ENCODE data around the gene IRF2.

Gene IRF2

GRCh38 chr4:184406958-184407391 is 67.4 kb downstream of the IRF2 start:
- no peak for DNase-seq

DNA sequence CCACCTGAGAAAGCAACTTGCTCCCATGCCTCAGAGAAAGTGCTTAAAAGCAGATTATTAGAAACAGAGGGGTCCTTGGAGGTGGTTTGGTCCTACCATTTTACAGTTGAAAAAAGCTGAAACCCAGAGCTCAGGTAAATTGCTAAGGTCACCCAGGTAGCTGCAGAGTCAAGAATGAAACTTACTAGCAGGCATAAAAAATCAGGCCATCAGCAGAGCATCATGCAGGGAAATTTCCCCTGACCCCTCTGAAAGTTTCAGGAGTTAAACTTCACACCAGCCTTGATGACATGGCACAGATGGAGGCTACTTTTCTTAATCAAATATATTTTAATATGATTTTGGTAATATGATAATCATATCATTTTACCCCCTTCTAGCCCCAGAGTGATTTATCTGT is 70.3 kb downstream of the IRF2 start:
- DNase-seq: no peak

DNA sequence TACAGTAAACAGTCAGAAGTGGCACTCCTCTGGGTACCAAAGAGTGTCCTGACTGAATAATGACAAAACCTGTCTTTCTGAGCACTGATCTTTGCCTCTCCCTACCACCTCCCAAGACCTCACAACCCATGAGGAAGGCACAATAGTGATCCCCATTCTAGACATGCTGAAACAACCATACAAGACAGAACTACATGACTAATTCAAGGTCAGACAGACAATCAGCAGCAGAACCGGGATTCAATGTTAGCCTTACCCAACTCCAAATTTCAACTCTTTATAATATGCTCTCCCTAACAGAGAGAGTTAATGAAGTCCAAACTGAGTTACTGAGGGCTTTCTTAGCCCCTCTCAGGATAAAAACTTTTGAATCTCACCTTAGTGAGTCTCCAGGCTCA is 71.0 kb downstream of the IRF2 start:
- no peak for DNase-seq

GRCh38 chr4:184402740-184403383 is 71.5 kb downstream of the IRF2 start:
- no peak for DNase-seq

DNA sequence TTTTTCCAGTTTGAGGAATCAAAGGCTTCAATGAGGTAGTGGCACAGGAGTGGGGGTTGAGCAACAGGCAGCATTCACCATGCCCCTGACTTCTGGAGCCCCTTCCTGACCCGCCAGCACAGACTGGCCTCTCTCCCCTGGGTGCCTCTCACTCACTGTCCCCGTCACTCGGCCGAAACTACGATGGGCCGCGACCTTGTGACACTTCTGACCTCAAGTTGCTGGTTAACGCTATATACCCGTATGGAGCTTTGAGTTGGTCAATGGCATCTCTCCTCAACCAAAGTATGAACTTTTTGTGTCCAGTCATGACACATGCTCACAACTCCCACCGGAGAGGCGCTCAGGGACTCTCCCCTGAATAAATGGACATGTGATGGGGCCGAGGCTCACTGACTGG is 72.1 kb downstream of the IRF2 start:
- DNase-seq: no peak

DNA sequence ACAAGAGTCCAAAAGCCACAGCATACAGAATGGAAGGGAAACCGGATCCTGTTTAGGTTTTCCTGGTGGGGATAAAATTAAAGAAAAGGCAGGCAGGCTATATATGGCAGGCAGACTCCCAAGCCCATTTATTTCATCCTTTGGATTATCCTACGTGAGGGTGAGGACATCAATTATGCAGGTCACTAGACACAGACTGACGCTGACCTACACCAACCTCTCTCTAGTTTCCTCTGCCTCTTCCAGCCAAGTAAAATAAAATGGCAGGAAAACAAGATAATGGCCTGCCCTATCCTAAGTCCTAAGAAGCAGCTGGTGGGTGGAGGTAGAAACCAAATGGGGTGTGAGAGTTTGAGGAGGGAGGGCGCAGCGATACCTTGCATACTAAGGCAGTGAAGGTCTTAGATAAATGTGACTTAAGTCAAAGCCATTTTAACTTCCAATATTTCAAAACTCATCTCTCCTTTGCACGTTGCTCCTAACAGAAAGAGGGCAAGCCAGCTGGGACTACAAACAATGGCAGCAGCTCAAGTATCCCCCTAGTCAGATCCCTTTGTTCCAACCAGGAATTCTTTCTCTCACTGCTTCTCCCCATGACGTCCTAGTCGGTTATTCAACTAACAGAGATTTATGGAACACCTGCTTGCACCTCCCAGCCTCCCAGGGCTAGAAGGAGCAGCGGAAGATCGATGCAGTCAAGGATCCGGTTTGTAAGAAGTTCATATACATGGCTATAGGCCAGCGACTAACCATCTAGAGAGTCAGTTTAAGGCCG is 72.8 kb downstream of the IRF2 start:
- no peak for DNase-seq

DNA sequence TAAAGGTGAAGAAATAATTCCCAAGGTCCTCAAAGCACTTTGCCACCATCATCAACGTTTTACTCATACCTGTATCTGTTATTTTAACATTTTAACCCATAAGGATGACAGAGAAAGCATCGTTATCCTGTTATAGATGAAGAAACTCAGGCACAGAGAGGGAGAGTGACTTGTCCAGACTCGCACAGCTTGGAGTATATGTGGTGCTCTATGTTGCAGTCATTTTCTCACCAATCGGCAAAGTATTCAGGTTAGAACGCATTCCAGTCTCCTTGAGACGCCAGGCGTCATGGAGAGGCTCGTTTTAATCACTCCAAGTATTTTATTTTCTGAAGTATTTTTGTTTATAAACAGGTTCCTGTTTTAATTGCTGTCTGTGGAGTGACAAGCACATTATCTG is 73.5 kb downstream of the IRF2 start:
- DNase-seq: no peak

GRCh38 chr4:184400375-184400870 is 73.9 kb downstream of the IRF2 start:
- DNase-seq: no peak

- DNase-seq: no peak
Observed at GRCh38 chr4:184399512-184399908, 74.8 kb downstream of the IRF2 start.

GRCh38 chr4:184398741-184399511 is 75.4 kb downstream of the IRF2 start:
- no peak for DNase-seq

DNA sequence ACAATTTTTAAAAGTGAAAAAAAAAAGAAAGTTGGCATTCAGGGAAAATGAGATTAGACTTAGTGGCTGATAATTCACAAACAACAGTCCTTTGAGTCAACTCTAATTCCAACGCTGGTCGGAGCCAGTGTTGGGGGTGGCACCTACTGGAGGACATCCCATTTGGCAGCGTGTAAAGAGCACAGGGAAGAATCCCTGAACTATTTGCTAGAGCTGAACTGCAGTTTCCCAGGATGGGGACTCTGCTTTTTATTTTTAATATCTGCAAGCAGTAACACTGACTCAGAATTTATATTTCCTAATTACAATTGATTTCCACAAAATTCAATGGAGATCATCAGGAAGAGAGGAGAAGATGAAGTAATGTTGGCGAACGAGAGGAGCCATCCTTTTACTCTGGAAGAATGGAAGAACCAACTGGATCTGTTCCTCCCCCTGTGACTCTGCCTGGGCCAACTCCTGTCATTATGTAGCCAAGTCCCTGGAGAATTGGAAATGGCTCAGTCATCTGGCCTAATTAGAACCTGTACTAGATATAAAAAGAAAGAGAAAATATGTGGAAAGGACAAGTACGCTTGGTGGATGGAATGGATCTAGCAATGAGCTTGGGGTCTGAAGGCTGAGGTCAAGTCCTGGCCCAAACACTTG is 76.7 kb downstream of the IRF2 start:
- DNase-seq: no peak

DNA sequence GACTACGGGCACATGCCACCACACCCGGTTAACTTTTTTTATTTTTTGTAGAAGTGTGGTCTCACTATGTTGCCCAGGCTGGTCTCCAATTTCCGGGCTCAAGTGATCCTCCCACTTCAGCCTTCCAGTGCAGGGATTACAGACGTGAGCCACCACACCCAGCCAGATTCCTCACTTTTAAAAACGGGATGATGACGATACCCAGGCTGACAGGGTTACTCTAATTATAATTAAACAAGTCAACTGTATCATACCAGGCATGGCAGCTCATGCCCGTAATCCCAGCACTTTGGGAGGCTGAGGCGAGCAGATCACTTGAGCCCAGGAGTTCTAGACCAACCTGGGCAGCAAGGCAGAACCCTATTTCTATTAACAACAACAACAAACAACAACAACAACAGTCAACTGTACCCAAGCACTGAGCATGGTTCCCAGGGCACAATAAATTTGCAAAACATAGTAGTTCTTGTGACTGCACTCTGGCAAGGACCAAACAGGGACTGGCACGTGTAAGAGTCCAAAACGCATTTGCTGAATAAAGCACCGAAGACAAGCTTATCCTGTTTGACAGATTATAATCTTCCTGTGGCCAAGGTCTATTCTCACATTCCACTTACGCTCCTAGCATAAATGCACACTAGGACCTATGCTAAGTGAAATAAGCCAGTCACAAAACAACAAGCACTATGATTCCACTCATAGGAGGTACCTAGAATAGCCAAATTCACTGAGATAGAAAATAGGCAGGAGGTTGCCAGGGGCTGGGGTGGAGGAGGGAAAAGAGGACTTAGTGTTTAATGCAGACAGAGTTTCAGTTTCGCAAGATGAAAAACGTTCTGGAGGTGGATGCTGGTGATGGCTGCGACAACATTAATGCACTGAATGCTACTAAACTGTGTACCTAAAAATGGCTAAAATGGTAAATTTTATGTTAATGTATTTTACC is 77.5 kb downstream of the IRF2 start:
- no peak for DNase-seq

DNA sequence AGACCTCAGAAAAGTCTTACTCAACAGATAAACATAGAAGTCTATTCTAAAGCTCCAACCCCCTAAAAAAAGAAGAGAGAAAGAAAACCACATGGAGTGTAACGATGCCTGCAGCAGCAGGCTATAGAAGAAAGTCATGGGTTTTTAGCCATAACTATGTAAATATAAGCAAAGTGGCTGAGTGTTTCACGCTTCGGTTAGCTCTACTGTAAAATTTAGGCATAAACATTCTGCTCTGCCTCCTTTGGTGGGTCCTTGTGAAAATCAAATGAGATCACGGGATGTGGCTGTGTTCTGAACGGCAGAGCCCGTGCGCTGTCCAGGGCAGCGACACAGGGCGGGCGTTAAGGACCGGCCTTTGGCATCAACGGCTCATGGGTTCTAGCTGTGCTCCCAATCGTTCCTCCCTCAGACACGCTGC is 78.4 kb downstream of the IRF2 start:
- no peak for DNase-seq

GRCh38 chr4:184395451-184395917 is 78.9 kb downstream of the IRF2 start:
- no peak for DNase-seq

DNA sequence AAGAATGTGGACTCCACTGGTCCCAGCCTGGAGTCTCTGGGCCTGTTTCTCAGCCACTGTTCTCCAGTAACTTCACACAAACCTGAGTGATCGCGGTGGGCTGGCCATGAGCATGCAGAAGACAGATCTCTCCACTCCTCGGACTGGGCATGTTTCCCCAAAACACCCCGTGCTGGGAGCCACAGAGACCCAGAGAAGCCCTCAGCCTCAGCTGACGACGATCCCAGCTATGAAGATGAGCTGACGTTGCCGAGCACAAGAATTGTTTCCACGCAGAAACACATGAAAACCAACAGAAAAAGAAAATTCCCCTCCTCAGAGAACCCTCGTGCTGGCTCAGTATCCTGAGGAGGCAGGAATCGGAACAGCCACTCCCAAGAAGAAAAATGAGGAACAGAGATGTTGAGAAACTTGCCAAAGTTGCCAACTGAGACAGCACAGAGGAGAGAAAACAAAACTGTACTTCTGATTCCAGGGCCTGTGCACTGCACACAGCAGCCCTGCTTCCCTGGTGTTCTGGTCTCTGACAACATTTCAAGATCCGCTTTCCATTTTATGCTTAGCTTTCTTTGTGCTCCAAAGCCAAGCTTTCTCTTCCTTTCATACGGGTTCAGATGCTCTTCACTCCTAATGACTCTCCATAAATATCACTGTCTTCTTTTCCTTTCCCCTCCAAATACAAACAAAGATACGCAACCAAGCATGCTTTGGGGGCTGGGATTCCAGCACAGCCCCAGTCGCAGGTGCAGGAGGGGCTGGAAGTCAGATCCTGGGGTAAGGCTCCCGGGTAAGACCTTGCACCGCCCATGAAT is 81.4 kb downstream of the IRF2 start:
- DNase-seq: no peak

DNA sequence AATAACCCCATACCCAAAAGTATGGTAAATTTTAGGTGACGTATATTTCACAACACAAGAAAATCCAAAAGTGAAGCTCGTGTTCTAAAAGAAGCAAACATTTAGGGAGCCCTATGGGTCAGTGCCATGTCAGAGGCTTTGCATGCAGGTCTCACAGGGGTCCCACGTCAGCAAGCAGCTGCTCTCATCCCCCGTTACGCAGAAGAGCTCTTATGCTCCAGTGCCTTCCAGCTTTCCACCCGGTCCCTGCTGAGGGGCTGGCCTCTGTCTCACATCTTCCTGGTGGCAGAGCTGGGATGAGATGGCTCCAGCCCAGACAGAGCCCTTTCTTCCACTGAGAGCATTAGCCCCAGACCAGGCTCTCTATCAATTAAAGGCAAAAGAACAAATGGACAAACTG is 82.0 kb downstream of the IRF2 start:
- no peak for DNase-seq

DNA sequence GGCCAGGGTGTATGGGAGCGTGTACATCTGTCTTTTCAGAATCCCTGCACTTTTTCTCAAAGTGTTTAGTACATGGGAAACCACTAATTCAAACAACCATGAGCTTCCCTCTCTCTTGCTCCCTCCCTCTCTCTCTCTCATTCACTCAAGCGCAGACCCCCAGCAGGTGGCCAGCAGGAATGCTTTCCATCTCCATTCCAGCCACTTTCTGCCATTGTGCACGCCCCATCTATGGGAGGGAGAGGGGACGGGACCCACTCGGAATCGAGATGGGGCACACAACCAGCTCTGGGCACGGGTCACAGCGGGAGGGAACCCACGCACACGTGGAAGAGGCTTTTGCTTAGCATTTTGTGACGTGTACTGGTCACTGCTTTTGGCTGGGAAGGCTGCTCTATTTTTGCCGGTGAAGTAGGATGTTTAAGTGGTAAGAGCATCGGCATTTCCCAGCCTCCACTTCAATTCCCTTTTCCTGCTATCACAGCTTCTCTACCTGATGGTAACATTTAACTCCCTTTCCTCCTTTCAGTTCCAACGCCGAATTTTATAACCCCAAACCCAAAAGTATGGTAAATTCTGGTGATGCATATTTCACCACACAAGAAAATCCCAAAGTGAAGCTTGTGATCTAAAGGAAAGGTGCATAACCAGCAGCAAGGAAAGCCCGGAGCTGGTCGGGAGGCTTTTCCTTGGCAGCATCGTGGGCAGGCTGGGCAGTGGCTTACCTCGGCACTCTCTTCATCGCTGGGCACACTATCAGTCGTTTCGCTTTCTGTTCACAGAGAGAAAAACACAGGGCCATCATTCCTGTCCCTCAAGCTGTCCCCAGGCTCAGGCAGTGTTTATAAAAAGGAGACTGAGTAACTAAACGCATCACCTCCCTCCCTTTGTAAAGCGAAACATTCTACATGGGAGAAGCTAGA is 84.1 kb downstream of the IRF2 start:
- DNase-seq: no peak

DNA sequence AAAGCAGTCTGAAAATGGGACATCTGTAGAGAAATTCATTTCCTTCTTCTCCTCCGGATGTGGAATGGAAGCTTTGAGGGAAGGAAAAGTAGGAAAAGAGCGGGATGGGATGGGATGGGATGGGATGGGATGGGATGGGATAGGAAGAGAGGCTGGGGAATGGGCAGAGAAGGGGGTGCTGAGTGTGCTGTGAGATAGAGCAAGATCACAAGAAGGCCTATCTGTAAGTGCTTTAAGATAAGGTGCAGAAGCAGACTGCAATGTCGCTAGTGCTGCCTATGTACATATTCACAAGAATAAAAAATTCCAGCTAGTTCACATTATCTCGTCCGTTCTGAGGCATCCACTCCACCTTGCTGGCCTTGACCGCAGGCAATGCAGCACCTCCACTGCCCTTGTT is 86.2 kb downstream of the IRF2 start:
- no peak for DNase-seq

GRCh38 chr4:184387351-184387750 is 87.0 kb downstream of the IRF2 start:
- DNase-seq: no peak

GRCh38 chr4:184386271-184386781 is 88.0 kb downstream of the IRF2 start:
- DNase-seq: no peak
